H1 (cell line): ENCODE data around the gene DIP2C. TPM values are rescaled to one million over a fixed set of nuclear protein-coding genes. Genes with fewer than 3 reads are reported as not detected.

Experiments
- CTCF ChIA-PET: fragments of 300-600 bp; sonication (Branson Sonifier 250); formaldehyde crosslinking; loops from one replicate; lab custom pipeline; 2021; ENCODE audit not compliant: partially characterized antibody; lab: Charles Lee
- POLR2A ChIA-PET: fragments of 300-600 bp; sonication (Branson Sonifier 250); formaldehyde crosslinking; loops from one replicate; lab custom pipeline; 2021; ENCODE audit warnings: inconsistent platforms; ENCODE audit not compliant: partially characterized antibody; lab: Charles Lee
- DNase-seq, 2 experiments: peaks; one replicate each; pipeline versions ENCODE4 v3.0.0 to v3.0.0-alpha.2; 2010 to 2022; ENCODE audit warnings: low spot score in 2 of 2, low read depth in 1 of 2, mixed read lengths in 1 of 2
- FAIRE-seq: peaks from 2 replicates; lab custom pipeline; 2011; peaks lifted over from hg19 to GRCh38; lab: Jason Lieb, UNC
- H2AFZ ChIP-seq: 2 replicates; pipeline ENCODE4 v1.8.1; 2012; ENCODE audit warnings: low read length, inconsistent platforms
- H2AK5ac ChIP-seq: 2 replicates; pipeline ENCODE4 v1.6.1; 2013; ENCODE audit warnings: low read depth, low read length
- H2BK120ac ChIP-seq: replicated peaks from 2 replicates; pipeline ENCODE3; 2013; ENCODE audit warnings: low read depth, low read length, inconsistent platforms
- H2BK12ac ChIP-seq: 2 replicates; pipeline ENCODE4 v1.6.1; 2013; ENCODE audit warnings: low read depth, low read length
- H2BK15ac ChIP-seq: 2 replicates; pipeline ENCODE4 v1.6.1; 2013; ENCODE audit warnings: low read length
- H2BK20ac ChIP-seq: 2 replicates; pipeline ENCODE4 v1.6.1; 2013; ENCODE audit warnings: low read length
- H2BK5ac ChIP-seq: 2 replicates; pipeline ENCODE4 v1.6.1; 2013; ENCODE audit warnings: low read depth, low read length
- H3K14ac ChIP-seq: 2 replicates; pipeline ENCODE4 v1.6.1; 2013; ENCODE audit warnings: inconsistent platforms; ENCODE audit not compliant: insufficient read length
- H3K18ac ChIP-seq: 2 replicates; pipeline ENCODE4 v1.6.1; 2013; ENCODE audit warnings: low read length; ENCODE audit errors: extremely low read depth
- H3K23ac ChIP-seq: 2 replicates; pipeline ENCODE4 v1.6.1; 2013; ENCODE audit warnings: inconsistent platforms; ENCODE audit not compliant: insufficient read length
- H3K23me2 ChIP-seq: 2 replicates; pipeline ENCODE4 v1.6.1; 2013; ENCODE audit warnings: low read depth, low read length
- H3K27ac ChIP-seq: 2 replicates; pipeline ENCODE4 v1.6.1; 2011; ENCODE audit warnings: low read depth, low read length, inconsistent platforms
- H3K27me3 ChIP-seq, 4 experiments: replicated peaks in 1 of 4; 1 replicate in 1 of 4; 2 replicates in 3 of 4; pipeline versions ENCODE4 v1.6.1 to v1.8.1; 2011 to 2013; ENCODE audit warnings: low read length in 3 of 4, mild to moderate bottlenecking in 3 of 4, inconsistent platforms in 2 of 4, mixed read lengths in 2 of 4, moderate library complexity in 1 of 4; ENCODE audit not compliant: control insufficient read depth in 3 of 4, insufficient read depth in 3 of 4; ENCODE audit errors: extremely low read depth in 1 of 4
- H3K36me3 ChIP-seq, 4 experiments: 2 replicates each; pipeline versions ENCODE4 v1.6.1 to v1.8.1; 2011 to 2013; ENCODE audit warnings: mild to moderate bottlenecking in 4 of 4, low read length in 3 of 4, moderate library complexity in 2 of 4, control low read depth in 1 of 4, inconsistent platforms in 1 of 4; ENCODE audit not compliant: insufficient read depth in 4 of 4, control insufficient read depth in 2 of 4
- H3K4ac ChIP-seq: replicated peaks from 2 replicates; pipeline ENCODE3; 2013; ENCODE audit warnings: low read length, low read depth, mixed read lengths, inconsistent platforms; ENCODE audit not compliant: insufficient read length
- H3K4me1 ChIP-seq, 4 experiments: replicated peaks in 1 of 4; 1 replicate in 1 of 4; 2 replicates in 3 of 4; pipeline versions ENCODE4 v1.6.1 to v1.8.1; 2011 to 2013; ENCODE audit warnings: low read length in 3 of 4, inconsistent platforms in 2 of 4, mixed read lengths in 1 of 4; ENCODE audit not compliant: insufficient read depth in 4 of 4, control insufficient read depth in 3 of 4
- H3K4me2 ChIP-seq, 2 experiments: 2 replicates each; pipeline versions ENCODE4 v1.6.1 to v1.8.1; 2011 to 2013; ENCODE audit warnings: low read depth in 2 of 2, low read length in 2 of 2, control low read depth in 1 of 2, inconsistent platforms in 1 of 2, mild to moderate bottlenecking in 1 of 2; ENCODE audit not compliant: insufficient read depth in 1 of 2
- H3K4me3 ChIP-seq, 4 experiments: fragments of 200-600, 300-600 bp in 1 of 4; sonication (generic), shearing (Covaris generic), sonication (Bioruptor Twin) in 1 of 4; 2 replicates each; pipeline versions ENCODE4 v1.5.1 to v1.8.1; 2011 to 2016; ENCODE audit warnings: low read length in 4 of 4, low read depth in 3 of 4, control low read depth in 2 of 4, inconsistent platforms in 2 of 4, mild to moderate bottlenecking in 2 of 4, mixed read lengths in 1 of 4, moderate library complexity in 1 of 4; ENCODE audit not compliant: insufficient read depth in 2 of 4; ENCODE audit errors: extremely low read depth in 1 of 4
- H3K56ac ChIP-seq: replicated peaks from 2 replicates; pipeline ENCODE3; 2013; ENCODE audit warnings: low read depth, mild to moderate bottlenecking, mixed read lengths, low read length, inconsistent platforms; ENCODE audit not compliant: insufficient read length
- H3K79me1 ChIP-seq: 2 replicates; pipeline ENCODE4 v1.6.1; 2013; ENCODE audit warnings: low read depth, low read length, control low read depth
- H3K79me2 ChIP-seq, 2 experiments: 2 replicates each; pipeline versions ENCODE4 v1.6.1 to v1.8.1; 2012 to 2013; ENCODE audit warnings: low read length in 2 of 2, mild to moderate bottlenecking in 2 of 2, inconsistent platforms in 1 of 2; ENCODE audit not compliant: insufficient read depth in 2 of 2, control insufficient read depth in 1 of 2
- H3K9ac ChIP-seq, 4 experiments: replicated peaks in 1 of 4; 1 replicate in 1 of 4; 2 replicates in 3 of 4; pipeline versions ENCODE4 v1.6.1 to v1.8.1; 2011 to 2013; ENCODE audit warnings: low read depth in 3 of 4, low read length in 3 of 4, control low read depth in 2 of 4, mild to moderate bottlenecking in 2 of 4, moderate library complexity in 2 of 4, inconsistent platforms in 1 of 4; ENCODE audit errors: extremely low read depth in 1 of 4
- H3K9me3 ChIP-seq, 2 experiments: 2 replicates each; pipeline versions ENCODE4 v1.6.1 to v1.8.1; 2012 to 2013; ENCODE audit warnings: mild to moderate bottlenecking in 2 of 2, moderate library complexity in 2 of 2, control low read depth in 1 of 2, inconsistent platforms in 1 of 2, low read depth in 1 of 2, low read length in 1 of 2, mixed read lengths in 1 of 2; ENCODE audit not compliant: insufficient read depth in 2 of 2
- H4K20me1 ChIP-seq, 2 experiments: replicated peaks in 1 of 2; 2 replicates each; pipeline versions ENCODE3 to v1.8.1; 2011 to 2013; ENCODE audit warnings: inconsistent platforms in 2 of 2, low read length in 2 of 2, mild to moderate bottlenecking in 1 of 2; ENCODE audit not compliant: insufficient read depth in 2 of 2, control insufficient read depth in 1 of 2
- H4K5ac ChIP-seq: 2 replicates; pipeline ENCODE4 v1.6.1; 2013; ENCODE audit warnings: low read length, low read depth, mixed read lengths, inconsistent platforms; ENCODE audit not compliant: insufficient read length
- H4K8ac ChIP-seq: 2 replicates; pipeline ENCODE4 v1.8.0; 2013; ENCODE audit warnings: mild to moderate bottlenecking, moderate library complexity, low read length, inconsistent platforms; ENCODE audit not compliant: insufficient read depth; ENCODE audit errors: extremely low read depth
- H4K91ac ChIP-seq: replicated peaks from 2 replicates; pipeline ENCODE3; 2013; ENCODE audit warnings: low read length, mixed read lengths, inconsistent platforms; ENCODE audit not compliant: insufficient read length
- BRCA1 ChIP-seq: IDR thresholded peaks from 2 replicates; pipeline ENCODE4 v1.6.1; 2012; ENCODE audit warnings: low read depth, low read length, improper control_type of control experiment
- CBX5 ChIP-seq: fragments of 300-800, 300-1000 bp; sonication (generic); IDR thresholded peaks from 2 replicates; pipeline ENCODE4 v1.7.1; 2016; ENCODE audit warnings: antibody characterized with exemption, low read length, low read depth
- EGR1 ChIP-seq: IDR thresholded peaks from 2 replicates; pipeline ENCODE4 v1.6.1; 2011; ENCODE audit warnings: low read depth, low read length, borderline replicate concordance
- GTF2F1 ChIP-seq: IDR thresholded peaks from 2 replicates; pipeline ENCODE4 v1.6.1; 2012; ENCODE audit warnings: low read depth, low read length, improper control_type of control experiment, borderline replicate concordance
- KDM5A ChIP-seq: fragments of 200-600 bp; IDR thresholded peaks from 2 replicates; pipeline ENCODE4 v1.7.1; 2012; ENCODE audit warnings: mild to moderate bottlenecking, low read length, inconsistent platforms, mixed read lengths
- PHF8 ChIP-seq: fragments of 200-600 bp; sonication (generic); conservative IDR thresholded peaks from 2 replicates; pipeline ENCODE4 v1.7.1; 2012; ENCODE audit warnings: low read depth, mild to moderate bottlenecking, inconsistent platforms, low read length, moderate library complexity
- POLR2A ChIP-seq, 2 experiments: IDR thresholded peaks; 1 replicate in 1 of 2; 2 replicates in 1 of 2; pipeline ENCODE4 v1.6.1; 2011; ENCODE audit warnings: low read depth in 2 of 2, low read length in 2 of 2, mild to moderate bottlenecking in 2 of 2; ENCODE audit errors: control extremely low read depth in 1 of 2
- SIX5 ChIP-seq: IDR thresholded peaks from 2 replicates; pipeline ENCODE4 v1.6.1; 2011; ENCODE audit warnings: mild to moderate bottlenecking, low read depth, low read length
- SP1 ChIP-seq: IDR thresholded peaks from 2 replicates; pipeline ENCODE4 v1.6.1; 2011; ENCODE audit warnings: low read depth, low read length
- SP2 ChIP-seq: IDR thresholded peaks from 2 replicates; pipeline ENCODE4 v1.6.1; 2012; ENCODE audit warnings: mild to moderate bottlenecking, low read length, inconsistent platforms
- SRF ChIP-seq: IDR thresholded peaks from 2 replicates; pipeline ENCODE4 v1.6.1; 2011; ENCODE audit warnings: mild to moderate bottlenecking, low read depth, low read length, moderate library complexity
- SUZ12 ChIP-seq: fragments of 200-600 bp; sonication (generic); IDR thresholded peaks from 2 replicates; pipeline ENCODE4 v1.6.1; 2012; ENCODE audit warnings: mild to moderate bottlenecking, inconsistent platforms, low read length, moderate library complexity, mixed read lengths
- TAF1 ChIP-seq: IDR thresholded peaks from 2 replicates; pipeline ENCODE4 v1.6.1; 2011; ENCODE audit warnings: mild to moderate bottlenecking, low read depth, low read length
- TBP ChIP-seq: IDR thresholded peaks from 2 replicates; pipeline ENCODE4 v1.6.1; 2011; ENCODE audit warnings: low read depth, low read length, improper control_type of control experiment
- TEAD4 ChIP-seq: IDR thresholded peaks from 2 replicates; pipeline ENCODE4 v1.6.1; 2012; ENCODE audit warnings: low read depth, low read length, inconsistent platforms, mixed read lengths
- WGBS, 2 experiments: shearing (Covaris generic) in 1 of 2; methylation state at CpG; one replicate each; pipeline versions ENCODE4 v1.1.6 to v1.1.7; 2013 to 2015; ENCODE audit warnings: low lambda C conversion rate in 2 of 2, mixed read lengths in 2 of 2, inconsistent platforms in 1 of 2, low coverage in 1 of 2, missing lambda C conversion rate in 1 of 2; ENCODE audit not compliant: insufficient replicate concordance in 2 of 2, insufficient coverage in 1 of 2, insufficient read length in 1 of 2; ENCODE audit errors: extremely low coverage in 1 of 2, missing lambda C conversion rate in 1 of 2; 5-methylcytosine and 5-hydroxymethylcytosine counted together
- polyA plus RNA-seq, 7 experiments: library from polyadenylated mRNA; depleted of rRNA in 3 of 7; stranded (reverse) in 5 of 7; unstranded in 2 of 7; fragments of >200 nt in 5 of 7; fragments of 200-250 nt in 2 of 7; gene quantifications; 1 replicate in 5 of 7; 2 replicates in 1 of 7; 4 replicates in 1 of 7; pipeline versions ENCODE4 v1.2.1 to v1.2.3, GENCODE V29; 2011 to 2013; ENCODE audit warnings: missing spikeins in 2 of 7, mixed read lengths in 2 of 7
- total RNA-seq: library from RNA; stranded (reverse); fragmentation: NEBNext Ultra II Directional; extraction: Animal tissue kit (Norgen Biotek cat#: 25700); gene quantifications from 2 replicates; pipeline ENCODE4 v1.2.1, GENCODE V29; 2021
- TF ChIP-seq, protein P1 (sequence below): IDR thresholded peaks from 2 replicates; pipeline ENCODE4 v1.6.1; 2012; ENCODE audit warnings: inconsistent platforms

Gene DIP2C
- total and polyA plus RNA-seq, 2 of the 8 experiments (the other 6 are each of a cell fraction or from before 2014, with no cell fraction given) = 3.8 to 9.3 TPM

DNA sequence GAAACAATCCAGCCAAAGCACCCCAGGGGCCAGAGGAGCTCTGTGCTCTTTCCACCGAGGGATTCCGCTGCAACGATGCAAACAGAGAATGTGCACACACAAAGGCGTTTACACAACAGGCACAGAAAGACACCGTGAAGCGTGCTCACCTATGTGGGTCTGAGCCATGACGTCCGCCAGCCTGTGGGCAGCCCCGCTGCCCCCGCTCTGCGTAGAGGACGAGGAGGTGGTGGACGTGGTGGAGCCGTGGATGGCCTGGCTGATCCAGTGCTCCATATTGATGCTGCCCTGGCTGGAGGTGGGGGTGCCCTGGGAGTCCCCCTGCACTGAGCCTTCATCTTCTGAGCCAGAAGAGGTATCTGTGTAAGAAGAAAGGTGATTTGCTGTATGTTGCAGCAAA is 266.8 kb downstream of the DIP2C start:
- Histone ChIP-seq H2BK5ac (no peak overlapping the region), H3K56ac (no peak overlapping the region), H3K23ac (no peak overlapping the region), H2AFZ (no peak overlapping the region), H3K9me3 (no peaks in the 10 kb centered on the region), H3K27ac (no peak overlapping the region), H3K4me3 (no peak overlapping the region), H2AK5ac (no peak overlapping the region), H4K8ac (no peak overlapping the region), H3K4ac (no peak overlapping the region), H4K5ac (no peak overlapping the region), H3K79me1 (peaks cover 3% of the 10 kb centered on the region; the same call in 1 of the 2 replicates), H2BK12ac (no peak overlapping the region), H3K9ac (no peak overlapping the region), H3K36me3 (no peaks in the 10 kb centered on the region), H3K4me2 (no peak overlapping the region), H4K91ac (no peak overlapping the region), H3K4me1 (no peaks in the 10 kb centered on the region), H3K23me2 (no peaks in the 10 kb centered on the region), H3K79me2 (no peaks in the 10 kb centered on the region), H3K14ac (no peak overlapping the region), H3K27me3 (no peaks in the 10 kb centered on the region), H3K18ac (no peak overlapping the region), H4K20me1 (peaks cover 0 to 1% of the 10 kb centered on the region in 2 experiments), H2BK20ac (no peak overlapping the region), H2BK120ac (no peak overlapping the region), H2BK15ac (no peak overlapping the region)
- ChIA-PET CTCF (interaction anchor here (0.7 to 1.2 kb wide), 2 partner anchors 24 to 366 kb away, joined by 3 to 4 read pairs; no protein-coding TSS in a partner anchor), POLR2A (interaction anchor here (1.2 kb wide), 1 partner anchor 287 kb away, joined by 3 read pairs; no protein-coding TSS in a partner anchor)
- 86% methylated on average over 14 of the region's 14 CpGs; no CpG with 5 or more reads in 1 of the 2 experiments for WGBS, 2 experiments
- DNase-seq (no peak), FAIRE-seq (no peak)
- TF ChIP-seq BRCA1 (no peak), TBP (no peak), SIX5 (no peak), CBX5 (no peak), POLR2A (IDR thresholded peaks at IDR 0.05; ENCODE audit: control extremely low read depth in 1 of 2, low read depth in 2 of 2, low read length in 2 of 2) (no peak), GTF2F1 (no peak), PHF8 (no peak), TEAD4 (no peak), SP2 (no peak), EGR1 (no peak), SRF (no peak), SP1 (no peak), SUZ12 (no peak), TAF1 (no peak), KDM5A (no peak)
- TF ChIP-seq, protein P1, sequence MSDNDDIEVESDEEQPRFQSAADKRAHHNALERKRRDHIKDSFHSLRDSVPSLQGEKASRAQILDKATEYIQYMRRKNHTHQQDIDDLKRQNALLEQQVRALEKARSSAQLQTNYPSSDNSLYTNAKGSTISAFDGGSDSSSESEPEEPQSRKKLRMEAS = no peak
